Measurements from ENCODE around the gene SORT1. TPM values are rescaled to one million over a fixed set of nuclear protein-coding genes. Genes with fewer than 3 reads are reported as not detected.

SORT1 gene
- total and polyA plus RNA-seq, 8 donors = 4.6 to 481 (median 36.6) TPM

GRCh38 chr1:109269212-109269980, 128.3 kb downstream of the SORT1 start:
- TF ChIP-seq EP300 (IDR thresholded peaks at IDR 0.05) (no peak), POLR2A (IDR thresholded peaks at IDR 0.05) (no peak), POLR2AphosphoS5 (IDR thresholded peaks at IDR 0.05) (no peak), CTCF (IDR thresholded peaks at IDR 0.05) (no peak)
- no peak overlapping the region for H3K4me3 ChIP-seq
- H3K9me3 ChIP-seq = no peaks in the 10 kb centered on the region
- intact Hi-C loops (cut with DNase I; ENCODE audit: low total_unique reads) = no loop called here
- DNase-seq = no peak
- H3K27me3 ChIP-seq = no peaks in the 10 kb centered on the region
- WGBS, 5 donors = 89 to 92% (median 91%) methylated on average over 19 to 33 of the region's 33 CpGs
- no peak overlapping the region for H3K27ac ChIP-seq
- H3K4me1 ChIP-seq = peaks cover 3 to 23% (median 5%) of the 10 kb centered on the region in 4 donors
- peaks cover 0 to 72% (median 31%) of the 10 kb centered on the region in 4 donors for H3K36me3 ChIP-seq

GRCh38 chr1:109268431-109269211, 129.1 kb downstream of the SORT1 start:
- peaks cover 0 to 72% (median 31%) of the 10 kb centered on the region in 4 donors for H3K36me3 ChIP-seq
- 80 to 94% (median 90%) methylated on average over 5 to 29 of the region's 29 CpGs for WGBS, 5 donors
- no peaks in the 10 kb centered on the region for H3K27me3 ChIP-seq
- TF ChIP-seq POLR2AphosphoS5 (IDR thresholded peaks at IDR 0.05) = no peak
- no peak for TF ChIP-seq POLR2A (IDR thresholded peaks at IDR 0.05)
- no peak for TF ChIP-seq CTCF (IDR thresholded peaks at IDR 0.05)
- TF ChIP-seq EP300 (IDR thresholded peaks at IDR 0.05) = no peak
- no peaks in the 10 kb centered on the region for H3K9me3 ChIP-seq
- peaks cover 0 to 23% (median 4%) of the 10 kb centered on the region in 4 donors for H3K4me1 ChIP-seq
- no peak for DNase-seq
- no peak overlapping the region for H3K27ac ChIP-seq
- intact Hi-C loops (cut with DNase I; ENCODE audit: low total_unique reads) = no loop called here
- no peak overlapping the region for H3K4me3 ChIP-seq

- Histone ChIP-seq H3K9me3 (no peaks in the 10 kb centered on the region), H3K4me1 (peaks cover 0 to 20% (median 6%) of the 10 kb centered on the region in 4 donors), H3K4me3 (no peak overlapping the region), H3K27me3 (no peaks in the 10 kb centered on the region), H3K36me3 (peaks cover 0 to 69% (median 31%) of the 10 kb centered on the region in 4 donors), H3K27ac (no peak overlapping the region)
- no peak for TF ChIP-seq EP300 (IDR thresholded peaks at IDR 0.05)
- TF ChIP-seq POLR2A (IDR thresholded peaks at IDR 0.05) = no peak
- TF ChIP-seq CTCF (IDR thresholded peaks at IDR 0.05) = no peak
- no peak for TF ChIP-seq POLR2AphosphoS5 (IDR thresholded peaks at IDR 0.05)
- WGBS, 5 donors = 90 to 93% (median 91%) methylated on average over 14 to 17 of the region's 17 CpGs
- DNase-seq = no peak
- intact Hi-C loops (cut with DNase I; ENCODE audit: low total_unique reads) = no loop called here
Observed at GRCh38 chr1:109267743-109268300, 129.9 kb downstream of the SORT1 start.

- Histone ChIP-seq H3K27me3 (no peaks in the 10 kb centered on the region), H3K4me3 (no peak overlapping the region), H3K27ac (no peak overlapping the region), H3K9me3 (no peaks in the 10 kb centered on the region), H3K4me1 (peaks cover 0 to 14% (median 6%) of the 10 kb centered on the region in 4 donors), H3K36me3 (peaks cover 0 to 64% (median 27%) of the 10 kb centered on the region in 4 donors)
- TF ChIP-seq CTCF (IDR thresholded peaks at IDR 0.05) = no peak
- TF ChIP-seq POLR2AphosphoS5 (IDR thresholded peaks at IDR 0.05) = no peak
- no peak for TF ChIP-seq POLR2A (IDR thresholded peaks at IDR 0.05)
- 82 to 88% (median 82%) methylated on average over 9 to 11 of the region's 11 CpGs for WGBS, 5 donors
- intact Hi-C loops (cut with DNase I; ENCODE audit: low total_unique reads) = no loop called here
- no peak for DNase-seq
Observed at GRCh38 chr1:109266965-109267364, 130.8 kb downstream of the SORT1 start.
